IPS DF 6.9 (cell line): Measurements from ENCODE around the gene KRTAP12-1.

Source experiments
- DNase-seq: peaks from one replicate; pipeline ENCODE4 v3.0.0-alpha.2; 2013; ENCODE audit warnings: low read depth, low spot score
- H3K27ac ChIP-seq: one replicate; pipeline ENCODE4 v1.5.1; 2013; ENCODE audit warnings: low read length, control low read depth
- H3K27me3 ChIP-seq: 2 replicates; pipeline ENCODE4 v1.6.1; 2013; ENCODE audit warnings: mild to moderate bottlenecking, low read length; ENCODE audit not compliant: control insufficient read depth, insufficient read depth
- H3K36me3 ChIP-seq: 2 replicates; pipeline ENCODE4 v1.6.1; 2013; ENCODE audit warnings: low read length; ENCODE audit not compliant: control insufficient read depth, insufficient read depth
- H3K4me1 ChIP-seq: 2 replicates; pipeline ENCODE4 v1.6.1; 2013; ENCODE audit warnings: low read length; ENCODE audit not compliant: control insufficient read depth, insufficient read depth
- H3K4me3 ChIP-seq: 2 replicates; pipeline ENCODE4 v1.5.1; 2013; ENCODE audit warnings: mild to moderate bottlenecking, low read length
- H3K9me3 ChIP-seq: 2 replicates; pipeline ENCODE4 v1.6.1; 2013; ENCODE audit warnings: low read length, inconsistent platforms; ENCODE audit not compliant: control insufficient read depth, insufficient read depth
- WGBS: extraction: QIAGEN DNeasy Blood & Tissue Kit; methylation state at CpG from one replicate; pipeline ENCODE4 v1.1.7; 2013; ENCODE audit warnings: mixed read lengths, missing lambda C conversion rate; ENCODE audit not compliant: insufficient read length, insufficient coverage; 5-methylcytosine and 5-hydroxymethylcytosine counted together

Gene KRTAP12-1, protein sequence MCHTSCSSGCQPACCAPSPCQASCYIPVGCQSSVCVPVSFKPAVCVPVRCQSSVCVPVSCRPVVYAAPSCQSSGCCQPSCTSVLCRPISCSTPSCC

DNA sequence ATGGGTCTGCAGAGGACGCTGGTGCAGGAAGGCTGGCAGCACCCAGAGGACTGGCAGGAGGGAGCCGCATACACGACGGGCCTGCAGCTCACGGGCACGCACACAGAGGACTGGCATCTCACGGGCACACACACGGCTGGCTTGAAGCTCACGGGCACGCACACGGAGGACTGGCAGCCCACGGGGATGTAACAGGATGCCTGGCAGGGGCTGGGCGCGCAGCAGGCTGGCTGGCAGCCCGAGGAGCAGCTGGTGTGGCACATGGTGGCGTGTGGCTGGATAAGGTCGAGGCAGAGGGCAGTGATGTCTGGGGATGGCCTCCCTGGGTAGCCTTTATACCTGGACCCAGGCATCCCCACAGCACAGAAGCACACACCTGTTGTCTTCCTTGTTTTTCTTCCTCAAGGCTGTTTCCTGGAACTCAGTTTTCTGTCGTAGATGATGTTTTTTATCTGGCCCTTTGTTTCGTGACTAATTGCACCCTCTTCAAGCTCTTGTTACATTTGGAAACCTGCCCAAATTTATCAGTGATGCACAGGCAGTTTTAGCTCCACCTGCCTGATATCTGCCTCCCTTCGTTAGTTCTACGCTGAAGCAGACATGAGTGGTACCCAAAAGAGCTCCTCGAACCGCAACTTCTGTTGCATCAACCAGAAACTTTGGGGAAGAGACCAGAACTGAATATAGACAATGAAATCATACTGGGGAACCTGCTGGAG is at the start of gene KRTAP12-1:
Gene KRTAP12-1 (minus strand): TSS at position 303 of the 719 bp plus-strand sequence. CDS start 40 bp downstream, at position 263.
- WGBS = no CpG with 5 or more reads among the region's 23 CpGs
- Histone ChIP-seq H3K27me3 (no peaks in the 10 kb centered on the region), H3K27ac (no peak within 1 kb of the TSS), H3K4me1 (peaks cover 5% of the 10 kb centered on the region; the same call in 1 of the 2 replicates), H3K36me3 (no peaks in the 10 kb centered on the region), H3K4me3 (no peak within 1 kb of the TSS), H3K9me3 (no peaks in the 10 kb centered on the region)
- no peak for DNase-seq

DNA sequence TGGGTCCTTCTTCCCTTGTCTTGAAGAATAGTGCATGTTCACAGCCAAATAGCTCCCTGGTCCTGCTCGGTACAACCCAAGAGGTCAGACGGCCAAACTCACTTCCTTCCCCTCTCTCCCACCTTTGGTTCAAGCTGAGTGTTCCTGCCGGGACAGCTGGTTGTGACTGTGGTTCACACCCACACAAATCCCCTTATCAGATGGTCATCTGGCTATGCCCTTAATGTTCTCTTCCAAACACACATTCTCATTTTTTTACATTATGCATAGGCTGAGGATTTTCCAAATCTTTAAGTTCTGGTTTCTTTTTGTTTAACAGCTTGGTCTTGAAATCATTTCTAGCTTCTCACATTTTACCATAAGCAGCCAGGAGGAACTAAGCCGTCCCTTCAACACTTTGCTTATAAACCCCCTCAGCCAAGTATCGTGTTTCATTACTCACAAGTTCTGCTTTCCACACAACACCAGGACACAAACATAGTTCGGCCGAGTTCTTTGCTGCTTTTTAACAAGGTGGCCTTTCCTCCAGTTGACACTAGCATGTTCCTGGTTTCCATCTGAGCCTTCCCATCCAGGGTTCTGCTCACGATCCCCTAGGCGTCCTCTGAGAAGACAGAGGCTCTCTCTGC is 49.1 kb upstream of the KRTAP12-1 start:
- no CpG with 5 or more reads among the region's 9 CpGs for WGBS
- DNase-seq = no peak
- no peaks in the 10 kb centered on the region for H3K27me3 ChIP-seq
- H3K4me3 ChIP-seq = no peak overlapping the region
- no peak overlapping the region for H3K27ac ChIP-seq
- no peaks in the 10 kb centered on the region for H3K36me3 ChIP-seq
- H3K4me1 ChIP-seq = no peaks in the 10 kb centered on the region
- H3K9me3 ChIP-seq = no peaks in the 10 kb centered on the region

DNA sequence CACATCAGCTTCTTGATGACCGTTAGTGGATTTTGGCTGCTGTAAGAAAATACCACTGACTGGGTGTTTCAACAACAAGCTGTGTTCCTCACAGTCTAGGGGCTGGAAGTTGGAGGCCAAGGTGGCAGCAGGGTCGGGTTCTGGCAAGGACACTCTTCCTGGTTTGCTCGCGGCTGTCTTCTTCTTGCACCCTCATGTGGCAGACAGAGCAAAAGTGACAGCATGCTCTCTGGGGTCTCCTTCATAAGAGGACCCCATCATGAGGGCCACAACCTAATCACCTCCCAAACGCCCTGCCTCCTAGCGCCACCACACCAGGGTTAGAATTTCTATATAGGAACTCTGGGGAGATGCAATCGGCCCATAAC is 48.0 kb upstream of the KRTAP12-1 start:
- no CpG with 5 or more reads among the region's 7 CpGs for WGBS
- H3K27ac ChIP-seq = no peak overlapping the region

DNA sequence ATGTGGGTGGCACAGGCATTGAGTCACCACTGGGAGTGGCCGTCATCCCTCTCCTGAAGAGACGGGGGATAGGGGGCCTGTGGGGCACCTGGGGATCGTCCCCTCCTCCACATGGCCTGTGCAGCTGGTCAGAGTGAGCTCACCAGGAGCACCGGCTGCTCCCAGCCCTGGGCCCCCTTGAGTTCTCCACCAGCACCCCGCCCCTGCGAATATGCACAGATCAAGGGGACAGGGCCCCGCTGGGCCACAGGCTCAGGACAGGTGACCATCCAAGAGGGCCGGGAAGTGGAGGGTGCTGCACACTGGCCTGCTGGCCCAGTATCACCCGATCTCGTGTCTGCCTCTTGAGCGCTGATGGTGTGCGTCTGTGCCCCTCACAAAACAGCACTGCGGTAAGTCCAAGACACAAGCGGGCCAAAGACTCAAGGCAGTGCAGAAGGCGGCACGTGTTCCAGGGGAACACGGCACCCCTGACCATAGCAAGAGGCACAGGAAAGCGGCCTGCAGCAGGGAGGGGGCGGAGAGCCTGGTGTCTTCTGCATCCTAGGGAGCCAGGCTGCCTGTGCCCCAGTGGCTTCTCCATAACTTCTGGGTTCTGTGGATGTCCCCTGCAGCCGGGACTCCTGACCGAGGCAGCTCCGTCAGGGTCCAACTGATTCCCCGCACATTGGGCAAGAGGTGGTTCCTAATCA is 47.5 kb upstream of the KRTAP12-1 start:
- H3K27ac ChIP-seq = no peak overlapping the region
- no peak for DNase-seq
- no peaks in the 10 kb centered on the region for H3K27me3 ChIP-seq
- no peak overlapping the region for H3K4me3 ChIP-seq
- no CpG with 5 or more reads among the region's 23 CpGs for WGBS
- H3K9me3 ChIP-seq = no peaks in the 10 kb centered on the region
- no peaks in the 10 kb centered on the region for H3K4me1 ChIP-seq
- H3K36me3 ChIP-seq = no peaks in the 10 kb centered on the region

More for the DNA sequence above, 48.0 kb upstream of the KRTAP12-1 start:
- Histone ChIP-seq H3K9me3 (no peaks in the 10 kb centered on the region), H3K36me3 (no peaks in the 10 kb centered on the region), H3K4me3 (no peak overlapping the region), H3K27me3 (no peaks in the 10 kb centered on the region), H3K4me1 (no peaks in the 10 kb centered on the region)
- no peak for DNase-seq

DNA sequence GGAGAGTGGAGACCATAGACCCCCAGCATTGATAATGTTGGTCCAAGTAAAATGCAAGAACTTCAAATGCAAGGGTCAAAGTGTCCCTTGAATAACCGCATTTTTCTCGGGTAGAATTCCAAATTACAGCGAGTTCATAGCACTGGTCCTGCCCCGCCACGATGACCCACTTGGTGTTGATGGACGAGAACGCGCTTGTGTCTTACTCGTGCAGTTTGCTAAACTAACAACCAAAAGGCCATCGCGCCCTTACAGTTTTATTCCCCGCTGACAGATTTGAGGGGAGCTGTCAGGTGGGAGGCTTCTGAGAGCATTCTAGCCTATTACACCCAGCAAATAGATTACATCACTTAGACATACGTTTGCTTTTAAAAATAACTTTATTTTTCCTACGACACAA is 46.8 kb upstream of the KRTAP12-1 start:
- Histone ChIP-seq H3K27me3 (no peaks in the 10 kb centered on the region), H3K9me3 (no peaks in the 10 kb centered on the region), H3K4me1 (0 out of 2 replicates have a peak, but pooled peaks cover 1% of the 10 kb centered on the region), H3K27ac (no peak overlapping the region), H3K36me3 (no peaks in the 10 kb centered on the region), H3K4me3 (no peak overlapping the region)
- no peak for DNase-seq
- WGBS = no CpG with 5 or more reads among the region's 14 CpGs

DNA sequence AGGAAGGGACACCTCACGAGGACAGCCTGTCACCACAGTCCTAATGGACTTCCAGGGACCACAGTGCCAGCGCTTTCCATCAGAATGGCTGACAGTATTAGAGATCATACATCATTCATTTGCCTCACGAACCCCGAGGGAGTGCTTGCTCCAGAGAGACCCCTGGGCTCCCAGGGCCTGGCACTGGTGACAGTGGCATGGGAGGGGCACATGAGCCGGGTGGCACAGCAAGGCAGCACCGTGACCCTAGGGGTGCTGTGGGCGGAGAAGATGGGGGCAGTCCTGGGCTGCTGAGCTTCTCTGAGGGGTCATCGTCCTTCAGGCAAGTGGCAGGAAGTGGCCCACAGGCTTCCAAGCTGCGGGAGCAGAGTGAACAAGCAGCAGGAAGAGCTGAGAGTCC is 45.8 kb upstream of the KRTAP12-1 start:
- Histone ChIP-seq H3K4me1 (peaks cover 1% of the 10 kb centered on the region; the same call in 1 of the 2 replicates), H3K4me3 (no peak overlapping the region), H3K9me3 (no peaks in the 10 kb centered on the region), H3K27me3 (no peaks in the 10 kb centered on the region), H3K27ac (no peak overlapping the region), H3K36me3 (no peaks in the 10 kb centered on the region)
- WGBS = no CpG with 5 or more reads among the region's 9 CpGs
- DNase-seq = no peak

DNA sequence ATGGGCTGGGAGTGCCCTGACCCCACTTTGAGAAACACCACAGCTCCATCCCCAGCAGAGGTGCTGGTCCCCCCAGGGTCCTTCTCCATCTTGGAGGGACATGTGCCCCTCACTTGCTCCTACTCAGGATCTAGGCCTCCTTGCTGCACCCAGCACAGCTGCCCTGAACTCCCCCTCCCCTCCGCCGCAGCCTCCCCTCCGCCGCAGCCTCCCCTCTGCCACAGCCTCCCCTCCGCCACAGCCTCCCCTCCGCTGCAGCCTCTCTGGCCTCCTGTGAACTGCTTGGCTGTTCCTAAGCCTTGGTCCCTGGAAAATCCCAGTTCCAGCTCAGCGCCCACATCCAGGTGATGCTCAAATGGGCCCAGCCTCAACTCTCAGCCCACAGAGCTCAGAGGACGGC is 45.4 kb upstream of the KRTAP12-1 start:
- WGBS = no CpG with 5 or more reads among the region's 8 CpGs

DNA sequence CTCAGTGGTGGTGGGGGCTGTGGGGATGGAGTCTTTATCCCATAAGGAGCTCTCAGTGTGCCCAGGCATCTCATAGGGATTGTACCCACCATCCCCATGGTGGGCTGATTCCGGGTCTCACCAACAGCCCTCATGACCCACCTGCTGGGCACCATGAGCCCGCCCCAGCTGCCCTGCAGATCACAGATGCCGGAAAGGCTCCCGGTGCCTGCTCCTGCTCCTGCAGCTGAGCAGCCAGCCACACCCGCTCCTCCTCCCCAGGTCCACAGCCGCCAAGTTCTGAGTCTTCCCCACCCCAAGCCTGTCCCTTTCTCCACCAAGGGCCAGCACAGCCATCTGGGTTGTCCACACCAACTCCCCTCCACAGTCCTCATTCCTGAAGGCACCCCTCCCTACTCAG is 44.9 kb upstream of the KRTAP12-1 start:
- Histone ChIP-seq H3K9me3 (no peaks in the 10 kb centered on the region), H3K36me3 (no peaks in the 10 kb centered on the region), H3K27me3 (0 out of 2 replicates have a peak, but pooled peaks cover 1% of the 10 kb centered on the region), H3K4me3 (no peak overlapping the region), H3K4me1 (peaks cover 3% of the 10 kb centered on the region; the same call in 1 of the 2 replicates), H3K27ac (no peak overlapping the region)
- no CpG with 5 or more reads among the region's 6 CpGs for WGBS
- no peak for DNase-seq

More for the DNA sequence above, 45.4 kb upstream of the KRTAP12-1 start:
- Histone ChIP-seq H3K27ac (no peak overlapping the region), H3K4me3 (no peak overlapping the region), H3K4me1 (peaks cover 3% of the 10 kb centered on the region; the same call in 1 of the 2 replicates), H3K9me3 (no peaks in the 10 kb centered on the region), H3K27me3 (0 out of 2 replicates have a peak, but pooled peaks cover 1% of the 10 kb centered on the region), H3K36me3 (no peaks in the 10 kb centered on the region)
- no peak for DNase-seq

DNA sequence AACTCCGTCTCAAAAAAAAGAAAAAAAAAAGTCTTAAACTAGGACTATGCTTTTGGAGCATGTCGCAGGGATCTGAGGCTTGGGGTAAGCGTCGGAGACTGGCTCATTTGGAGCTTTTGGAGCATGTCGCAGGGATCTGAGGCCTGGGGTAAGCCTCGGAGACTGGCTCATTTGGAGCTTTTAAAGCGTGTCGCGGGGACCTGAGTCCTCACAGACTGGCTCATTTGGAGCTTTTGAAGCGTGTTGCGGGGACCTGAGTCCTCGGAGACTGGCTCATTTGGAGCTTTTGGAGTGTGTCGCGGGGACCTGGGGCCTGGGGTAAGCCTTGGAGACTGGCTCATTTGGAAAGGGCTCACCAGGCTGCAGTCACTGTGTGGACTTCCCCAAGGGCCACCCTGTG is 43.0 kb upstream of the KRTAP12-1 start:
- Histone ChIP-seq H3K4me1 (peaks cover 3% of the 10 kb centered on the region; the same call in 1 of the 2 replicates), H3K27me3 (0 out of 2 replicates have a peak, but pooled peaks cover 1% of the 10 kb centered on the region)
- no peak for DNase-seq

DNA sequence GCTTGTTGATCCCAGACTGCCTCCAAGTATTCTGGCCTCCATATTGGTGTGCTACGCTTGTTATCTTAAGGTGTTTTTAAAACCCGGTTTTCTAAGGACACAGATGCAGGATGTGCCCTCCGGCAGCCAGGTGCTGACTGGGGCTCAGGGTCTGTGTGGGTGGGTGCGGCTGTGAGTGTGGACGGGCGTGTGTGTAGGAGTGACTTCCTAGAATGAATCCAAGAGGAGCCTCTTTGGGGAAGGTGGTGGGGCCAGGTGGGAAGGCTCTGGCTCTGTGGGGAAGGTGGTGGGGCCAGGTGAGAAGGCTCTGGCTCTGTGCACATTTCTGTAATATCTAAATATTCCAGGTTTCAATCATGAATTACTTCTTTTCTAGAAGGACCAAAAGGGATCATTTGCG is 42.2 kb upstream of the KRTAP12-1 start:
- Histone ChIP-seq H3K9me3 (no peaks in the 10 kb centered on the region), H3K4me1 (peaks cover 3% of the 10 kb centered on the region; the same call in 1 of the 2 replicates), H3K27ac (no peak overlapping the region), H3K4me3 (no peak overlapping the region), H3K27me3 (0 out of 2 replicates have a peak, but pooled peaks cover 1% of the 10 kb centered on the region), H3K36me3 (no peaks in the 10 kb centered on the region)
- no CpG with 5 or more reads among the region's 7 CpGs for WGBS
- no peak for DNase-seq

More for the DNA sequence above, 43.0 kb upstream of the KRTAP12-1 start:
- WGBS = no CpG with 5 or more reads among the region's 14 CpGs
- Histone ChIP-seq H3K9me3 (no peaks in the 10 kb centered on the region), H3K4me3 (no peak overlapping the region), H3K36me3 (no peaks in the 10 kb centered on the region), H3K27ac (no peak overlapping the region)
